Germinal center (tissue), 1 donor: ENCODE results near the gene SUGCT.

ENCODE experiments used
- DNase-seq: peaks from one replicate; pipeline ENCODE4 v3.0.0; 2012; ENCODE audit warnings: mixed read lengths, low spot score

SUGCT gene

DNA sequence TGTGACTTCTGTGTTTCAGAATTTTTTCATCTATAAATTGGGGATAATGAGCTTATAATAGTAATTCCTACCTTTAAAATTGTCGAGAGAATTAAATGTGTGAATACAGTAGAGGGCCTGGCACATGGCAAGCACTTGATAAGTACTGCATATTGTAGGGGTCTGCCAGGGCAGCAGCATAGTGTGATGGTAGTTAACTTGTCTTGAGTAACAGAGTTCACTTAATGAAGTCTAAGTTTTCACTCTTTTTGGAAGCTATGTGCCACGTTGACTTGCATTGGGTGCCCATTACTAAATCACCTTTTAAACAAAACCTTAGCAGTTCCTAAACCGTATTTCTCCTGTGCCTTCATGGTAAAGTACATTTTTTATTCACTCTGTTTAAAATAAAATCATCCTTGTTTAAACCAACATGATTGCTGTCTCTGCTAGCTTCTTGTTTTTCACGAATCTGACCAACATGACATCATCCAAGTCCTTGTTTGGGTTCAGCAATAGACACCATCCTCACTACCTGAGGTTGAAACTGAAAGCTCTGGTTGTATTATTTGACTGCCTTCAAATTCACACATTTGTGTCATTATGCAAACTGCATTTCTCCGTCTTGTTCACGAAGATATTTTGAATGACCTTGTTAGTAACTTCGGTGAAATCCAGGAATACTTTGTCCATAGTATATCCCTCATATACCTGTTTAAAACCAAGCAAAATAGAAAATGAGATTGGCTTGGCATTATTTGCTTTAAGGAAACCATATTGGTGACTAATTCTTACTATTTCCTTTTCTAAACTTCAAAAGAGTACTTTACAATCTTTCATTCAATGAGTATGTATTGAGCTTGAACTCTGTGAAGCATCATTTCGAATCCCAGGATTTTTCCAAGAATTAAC lies 340.2 kb downstream of the SUGCT start:
- DNase-seq = no peak

DNA sequence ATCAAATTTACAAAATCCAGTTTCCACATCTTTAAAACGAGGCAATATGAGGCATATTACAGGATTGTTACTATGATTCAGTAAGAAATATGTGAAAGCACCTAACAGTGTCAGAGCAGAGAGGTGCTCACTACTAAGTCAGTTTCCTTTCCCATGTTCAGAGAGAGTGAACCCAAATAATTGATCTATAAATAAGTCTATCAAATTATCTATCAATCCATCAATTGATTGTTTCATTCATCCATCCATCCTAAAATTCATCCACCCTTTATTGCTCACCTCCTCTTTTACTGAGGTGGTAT lies 340.8 kb downstream of the SUGCT start:
- DNase-seq = no peak

DNA sequence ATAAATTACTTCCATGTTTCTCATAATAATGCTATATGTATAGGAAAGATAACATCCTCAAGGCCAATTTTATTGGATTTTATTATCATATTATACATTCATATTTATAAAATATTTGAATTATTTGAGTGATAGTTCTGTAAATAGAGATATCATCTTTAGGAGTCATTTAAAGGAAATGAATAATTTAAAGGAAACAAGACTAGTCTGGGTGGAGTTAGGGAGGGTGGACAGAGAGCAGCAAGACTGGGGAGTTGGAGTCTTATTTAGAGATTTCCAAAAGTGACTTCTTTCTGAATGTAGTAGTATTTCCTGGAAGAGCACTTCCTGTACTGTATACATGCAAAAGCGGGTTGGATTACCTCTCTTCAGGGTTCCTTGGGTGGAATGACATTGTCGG lies 342.3 kb downstream of the SUGCT start:
- no peak for DNase-seq

GRCh38 chr7:40482845-40483244 lies 348.0 kb downstream of the SUGCT start:
- DNase-seq = no peak

DNA sequence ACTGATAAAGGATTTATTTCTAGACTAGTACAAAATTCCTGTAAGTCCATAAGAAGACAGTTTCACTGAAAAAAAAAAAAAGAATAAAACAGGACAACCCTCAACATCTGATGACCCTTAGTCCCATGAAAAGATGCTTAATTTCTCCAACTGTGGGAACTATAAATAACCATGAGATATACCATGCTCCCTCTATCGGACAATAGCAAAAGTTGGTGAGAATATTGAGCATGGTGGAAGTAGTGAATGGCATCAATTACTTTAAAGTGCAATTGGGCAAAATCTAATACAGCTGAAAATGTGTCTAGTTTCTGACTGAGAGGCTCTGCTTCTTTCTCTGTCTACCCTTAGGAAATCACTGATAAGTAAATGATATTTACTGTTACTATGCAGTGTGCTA lies 348.8 kb downstream of the SUGCT start:
- DNase-seq = no peak

DNA sequence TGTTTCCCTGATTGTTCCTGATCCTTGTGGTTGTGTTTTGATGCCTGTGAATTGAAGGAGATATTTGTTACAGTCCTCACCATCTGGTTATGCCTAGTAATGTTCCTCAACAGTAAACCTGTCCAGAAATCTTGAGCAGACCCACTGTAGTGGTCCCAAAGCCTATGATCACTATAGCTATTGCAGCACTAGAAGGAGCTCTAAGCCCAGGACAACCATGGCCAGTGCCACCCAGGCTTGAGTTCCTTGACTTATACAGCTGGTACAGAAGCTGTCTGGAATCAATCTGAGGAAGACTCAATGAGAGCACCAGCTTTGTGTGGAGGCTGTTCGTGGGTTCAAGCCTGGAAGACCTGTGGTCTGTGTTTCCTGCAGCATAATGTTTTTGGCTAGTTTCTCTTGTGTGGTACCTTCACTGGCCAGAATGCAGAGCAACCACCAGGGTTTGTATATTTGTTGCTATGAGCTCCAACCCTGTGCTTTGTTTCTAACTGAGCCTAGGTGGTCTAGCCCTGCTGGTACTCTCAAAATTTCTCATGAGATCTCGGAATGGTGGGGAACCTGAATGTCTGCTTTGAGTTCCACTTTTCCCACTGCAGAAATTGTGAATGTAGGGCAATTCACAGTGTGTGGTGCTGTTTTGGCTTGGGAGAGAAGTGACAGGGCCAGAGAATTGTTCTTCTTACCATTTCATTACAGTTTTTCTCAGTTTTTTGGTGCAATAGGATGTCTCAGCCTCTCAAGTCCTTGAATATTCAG lies 355.2 kb downstream of the SUGCT start:
- no peak for DNase-seq

DNA sequence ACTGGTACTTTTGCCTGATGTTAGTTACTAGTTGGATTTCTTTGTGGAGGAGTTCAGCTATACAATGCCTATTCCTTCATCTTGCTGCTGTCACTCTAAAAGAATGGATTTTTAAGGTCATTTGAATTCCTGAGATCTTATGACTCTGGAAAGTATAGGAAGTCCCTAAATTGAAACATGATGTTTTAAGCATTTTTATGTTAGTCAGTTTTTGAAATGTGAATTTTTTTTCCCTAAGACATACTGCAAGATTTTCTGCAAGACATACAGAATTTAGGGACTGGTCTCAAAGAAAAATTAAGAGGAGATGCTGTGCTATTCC lies 355.8 kb downstream of the SUGCT start:
- DNase-seq = no peak

- DNase-seq = no peak
These were observed 358.1 kb downstream of the SUGCT start for GRCh38 chr7:40492946-40493345.

GRCh38 chr7:40493609-40494051 lies 358.8 kb downstream of the SUGCT start:
- DNase-seq = no peak

DNA sequence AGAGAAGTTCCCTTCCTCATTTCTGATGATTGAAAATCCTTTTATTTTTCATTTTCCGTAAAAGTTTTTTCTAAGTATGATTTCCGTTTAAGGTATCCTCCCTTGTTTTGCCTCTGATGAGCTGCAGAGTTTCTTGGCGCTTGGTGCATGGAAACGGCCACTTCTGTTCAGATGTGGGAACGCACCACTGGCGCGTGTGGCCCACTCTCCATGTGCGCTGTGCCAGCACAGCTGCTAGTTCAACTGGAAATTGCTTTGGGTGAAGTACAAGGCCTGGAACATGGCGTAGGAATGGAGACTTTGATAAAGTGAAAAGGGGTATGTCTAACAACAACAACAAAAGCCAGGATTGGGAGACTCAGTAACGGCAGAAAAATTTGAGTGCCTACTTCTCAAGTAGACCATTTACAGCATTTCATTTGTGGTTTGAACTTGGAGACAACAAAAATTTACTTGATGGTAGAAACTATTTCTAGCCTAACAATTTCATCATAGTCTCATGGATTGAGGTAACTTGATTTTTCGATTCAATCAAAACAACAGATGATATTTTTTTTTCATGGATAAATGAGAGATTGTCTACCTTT lies 364.2 kb downstream of the SUGCT start:
- DNase-seq = no peak

DNA sequence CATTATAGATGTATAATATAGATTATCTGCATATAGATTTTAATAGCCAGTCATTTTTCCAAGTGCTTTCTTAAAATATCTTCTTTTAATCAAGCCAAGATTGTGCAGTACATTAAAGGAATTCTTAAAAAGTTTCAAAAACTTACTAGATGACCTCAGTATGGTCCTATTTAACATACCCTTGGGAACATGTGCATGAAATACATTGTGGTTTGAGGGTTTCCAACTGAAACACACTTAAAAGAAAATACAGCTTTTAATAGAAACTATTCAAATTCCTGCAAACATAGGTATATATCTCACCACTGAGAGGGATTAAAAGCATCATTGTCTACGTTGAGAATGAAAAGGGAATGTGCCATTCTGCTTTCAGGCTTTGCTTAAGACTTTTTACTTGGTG lies 364.9 kb downstream of the SUGCT start:
- no peak for DNase-seq

GRCh38 chr7:40500219-40500618 lies 365.4 kb downstream of the SUGCT start:
- no peak for DNase-seq

DNA sequence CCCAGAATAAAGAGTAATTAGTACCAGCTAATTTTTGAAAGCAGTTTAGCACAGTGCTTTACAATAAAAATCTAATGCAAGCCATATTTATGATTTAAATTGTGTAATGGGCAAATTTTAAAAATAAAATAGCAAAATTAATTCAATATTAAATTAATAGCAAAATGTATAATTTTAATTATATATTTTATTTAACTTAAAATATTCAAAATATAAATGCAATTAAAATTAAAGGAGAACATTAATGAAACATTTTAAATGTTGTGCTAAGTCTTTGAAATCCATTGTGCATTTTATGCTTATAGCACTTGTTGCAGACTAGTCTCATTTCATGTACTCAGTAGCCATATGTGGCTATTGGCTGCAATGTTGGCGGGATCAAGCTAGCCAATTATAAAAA lies 367.6 kb downstream of the SUGCT start:
- no peak for DNase-seq

DNA sequence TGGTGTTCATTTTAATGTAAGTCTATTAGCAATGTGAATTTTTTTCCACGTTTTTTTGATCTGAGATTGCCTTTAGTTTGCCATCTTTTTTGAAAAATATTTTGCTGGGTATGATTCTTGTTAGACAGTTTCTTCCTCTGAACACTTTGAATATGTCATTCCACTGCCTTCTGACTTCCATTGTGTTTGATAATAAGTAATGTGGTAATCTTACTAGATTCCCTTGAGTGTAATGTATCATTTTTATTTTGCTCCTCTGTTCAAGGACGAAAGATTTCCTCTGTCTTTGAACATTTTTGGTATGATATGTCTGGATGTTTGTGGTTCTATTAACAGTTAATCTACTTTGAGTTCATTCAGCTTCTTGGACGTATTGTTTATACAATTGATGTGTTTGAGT lies 371.4 kb downstream of the SUGCT start:
- DNase-seq = no peak

DNA sequence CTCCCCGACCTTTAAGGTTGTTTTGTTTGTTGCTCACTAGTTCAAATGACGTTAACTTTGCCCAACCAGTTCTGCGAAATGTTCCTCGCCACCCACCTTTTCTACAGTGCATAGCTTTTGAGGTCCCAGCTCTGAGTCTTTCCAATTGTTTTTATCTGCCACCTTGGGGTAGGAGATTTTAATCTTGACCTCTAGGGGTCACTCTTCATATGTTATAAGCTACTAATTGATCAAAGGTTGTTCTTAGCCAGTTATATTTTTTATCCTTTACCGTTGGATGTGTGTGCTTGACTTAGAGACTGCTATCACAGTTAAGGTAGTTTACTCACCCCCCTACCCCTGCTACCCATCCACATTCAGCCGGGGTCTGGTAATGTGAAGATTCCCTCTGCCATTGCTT lies 372.4 kb downstream of the SUGCT start:
- DNase-seq = peak; percentile 6

DNA sequence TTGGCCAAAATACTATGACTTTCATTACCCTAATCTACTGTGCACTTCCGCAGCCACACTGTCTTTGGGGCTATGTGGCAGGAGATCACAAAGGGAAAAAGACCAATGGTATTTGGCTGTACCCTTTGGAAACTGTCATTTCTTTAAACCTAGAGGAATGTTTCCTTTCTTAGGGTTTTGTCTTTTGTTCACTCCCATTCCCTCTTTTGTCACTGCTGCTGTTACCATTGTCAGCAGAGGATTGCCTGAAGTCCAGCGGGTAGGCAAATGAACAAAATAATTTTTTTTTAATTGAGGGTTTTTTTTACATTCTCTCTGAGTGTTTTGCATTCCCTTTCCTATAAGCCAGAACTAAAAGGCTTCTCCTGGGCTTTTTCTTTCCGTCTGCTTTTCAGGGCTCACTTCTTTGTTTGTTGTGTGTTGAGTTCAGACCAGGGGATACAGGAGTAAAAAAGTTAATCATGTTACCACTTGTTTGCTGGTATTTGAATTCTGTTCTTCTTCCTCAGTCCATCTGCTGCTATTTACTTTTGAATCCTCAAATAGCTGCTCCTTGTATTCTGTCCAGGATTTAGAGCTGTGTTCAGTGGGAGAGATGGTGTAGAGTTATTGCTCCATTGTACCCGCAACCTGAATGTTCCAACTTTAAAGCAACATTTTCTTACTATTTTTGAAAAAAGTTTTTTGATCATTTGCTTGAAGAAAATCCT lies 374.6 kb downstream of the SUGCT start:
- no peak for DNase-seq

GRCh38 chr7:40516376-40516775 lies 381.6 kb downstream of the SUGCT start:
- no peak for DNase-seq

DNA sequence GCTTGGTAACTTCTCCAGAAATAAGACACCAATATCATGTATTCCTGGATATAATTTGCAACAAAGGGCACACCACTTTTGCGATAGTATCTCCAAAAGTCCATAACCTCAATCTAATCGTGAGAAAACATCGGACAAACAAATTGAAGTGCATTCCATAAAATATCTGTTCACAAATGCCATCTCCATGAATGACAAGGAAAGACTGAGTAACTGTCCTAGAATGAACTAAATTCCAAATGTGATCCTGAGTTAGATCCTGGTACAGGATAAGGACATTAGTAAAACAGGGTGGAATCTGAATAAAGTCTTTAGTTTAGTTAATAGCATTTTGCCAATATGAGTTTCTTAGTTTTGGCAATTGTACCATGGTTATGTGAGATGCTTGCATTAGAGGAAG lies 384.2 kb downstream of the SUGCT start:
- DNase-seq = no peak

GRCh38 chr7:40520986-40521738 lies 386.4 kb downstream of the SUGCT start:
- DNase-seq = no peak

DNA sequence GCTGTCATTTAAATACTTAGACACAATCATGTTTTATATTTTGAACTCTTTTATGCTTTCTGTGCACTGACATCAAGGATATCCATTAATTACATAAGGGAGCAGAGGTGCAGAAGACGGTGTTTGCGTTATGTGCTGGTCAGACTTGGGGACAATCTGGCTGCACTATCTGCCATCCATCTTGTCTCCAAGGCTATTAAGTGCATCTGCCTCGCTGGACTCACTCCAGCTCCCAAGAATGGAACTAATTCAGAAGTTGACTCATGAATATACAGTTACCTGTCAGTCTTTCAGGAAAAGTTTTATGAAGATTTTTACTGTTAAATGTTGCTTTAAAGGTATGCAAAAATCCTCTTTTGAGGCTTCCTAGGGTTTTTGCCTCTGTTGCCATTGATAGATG lies 391.0 kb downstream of the SUGCT start:
- DNase-seq = no peak

- no peak for DNase-seq
These were observed 392.3 kb downstream of the SUGCT start for GRCh38 chr7:40526951-40527715.
